SK-N-MC (cell line): ENCODE results near the gene C1QTNF3.
A peak's percentile ranks its signal among the peaks of the same experiment; 100 is the strongest.

Experiments used
- DNase-seq: peaks from one replicate; pipeline ENCODE4 v3.0.0-alpha.2; 2011; ENCODE audit warnings: low read depth, low spot score
- H3K27ac ChIP-seq: fragments of 200-600 bp; sonication (generic); 2 replicates; pipeline ENCODE4 v1.5.1; 2016; ENCODE audit warnings: mixed run types
- H3K36me3 ChIP-seq: fragments of 200-600 bp; sonication (generic); 2 replicates; pipeline ENCODE4 v1.6.1; 2017; ENCODE audit warnings: antibody characterized with exemption, low read length, mixed read lengths; ENCODE audit not compliant: insufficient read depth
- H3K4me3 ChIP-seq: fragments of 200-600 bp; sonication (generic); 2 replicates; pipeline ENCODE4 v1.5.1; 2016
- H3K9ac ChIP-seq: fragments of 200-600 bp; sonication (generic); 2 replicates; pipeline ENCODE4 v1.8.0; 2017; ENCODE audit warnings: mixed run types, mixed read lengths; ENCODE audit not compliant: insufficient read length
- H3K9me3 ChIP-seq: fragments of 200-600 bp; sonication (generic); 2 replicates; pipeline ENCODE4 v1.6.1; 2017; ENCODE audit warnings: low read depth, mild to moderate bottlenecking, antibody characterized with exemption, low read length, moderate library complexity, mixed read lengths
- EZH2 ChIP-seq: fragments of 200-600 bp; sonication (generic); IDR thresholded peaks from one replicate; pipeline ENCODE4 v1.6.1; 2017; ENCODE audit warnings: antibody characterized with exemption
- FOXP2 ChIP-seq: optimal IDR thresholded peaks from 2 replicates; pipeline ENCODE3; 2011; ENCODE audit warnings: mild to moderate bottlenecking, moderate library complexity; ENCODE audit not compliant: insufficient read depth; ENCODE audit errors: extremely low read length, control extremely low read depth
- POLR2AphosphoS5 ChIP-seq: IDR thresholded peaks from 2 replicates; pipeline ENCODE4 v1.6.1; 2012; ENCODE audit warnings: mild to moderate bottlenecking, low read depth, low read length, borderline replicate concordance

C1QTNF3 gene

DNA sequence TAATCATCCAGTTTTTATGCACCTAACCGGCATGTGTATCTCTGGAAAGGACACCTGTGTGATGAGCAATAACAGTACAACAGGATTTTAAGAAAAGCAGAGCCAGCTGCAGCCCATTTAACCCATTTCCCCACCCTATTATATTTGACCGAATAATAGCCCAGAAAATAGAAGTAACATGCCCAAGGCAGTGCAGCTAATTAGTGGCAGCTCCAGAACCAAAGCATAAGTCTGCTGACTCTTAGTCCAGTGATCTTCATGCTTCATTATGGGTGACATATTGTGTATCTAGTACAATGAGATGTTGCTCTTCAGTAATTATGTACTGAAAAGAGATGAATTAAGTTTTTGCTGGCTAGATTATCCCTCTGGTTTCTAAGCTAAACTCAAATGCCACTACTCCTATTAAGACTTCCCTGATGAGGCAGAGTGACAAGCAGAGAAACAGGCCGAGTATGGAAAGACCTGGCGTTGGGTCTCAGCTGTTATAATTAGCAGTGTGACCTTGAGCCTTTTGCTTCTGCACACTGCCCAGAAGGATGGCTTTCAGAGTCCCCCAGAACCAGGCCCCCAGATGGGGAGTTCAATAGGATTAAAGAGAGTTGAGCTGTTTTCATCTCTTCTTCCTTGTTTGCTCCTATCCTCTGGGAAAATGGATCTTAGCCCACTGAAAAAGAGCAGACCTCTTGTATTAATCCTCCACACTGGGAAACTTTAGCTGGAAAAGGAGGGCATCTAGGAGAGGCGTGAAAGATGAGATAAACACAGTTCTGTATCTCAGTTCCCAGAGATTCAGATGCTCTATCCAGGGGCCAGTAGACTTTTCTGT, 10.8 kb upstream of the C1QTNF3 start:
- H3K9me3 ChIP-seq, result no peaks in the 10 kb centered on the region
- H3K4me3 ChIP-seq, result no peak overlapping the region
- H3K36me3 ChIP-seq, result no peaks in the 10 kb centered on the region; the same call in 1 of the 2 replicates
- no peak overlapping the region for H3K27ac ChIP-seq
- H3K9ac ChIP-seq, result no peak overlapping the region
- no peak for DNase-seq
- TF ChIP-seq FOXP2 (no peak), POLR2AphosphoS5 (no peak), EZH2 (no peak)

DNA sequence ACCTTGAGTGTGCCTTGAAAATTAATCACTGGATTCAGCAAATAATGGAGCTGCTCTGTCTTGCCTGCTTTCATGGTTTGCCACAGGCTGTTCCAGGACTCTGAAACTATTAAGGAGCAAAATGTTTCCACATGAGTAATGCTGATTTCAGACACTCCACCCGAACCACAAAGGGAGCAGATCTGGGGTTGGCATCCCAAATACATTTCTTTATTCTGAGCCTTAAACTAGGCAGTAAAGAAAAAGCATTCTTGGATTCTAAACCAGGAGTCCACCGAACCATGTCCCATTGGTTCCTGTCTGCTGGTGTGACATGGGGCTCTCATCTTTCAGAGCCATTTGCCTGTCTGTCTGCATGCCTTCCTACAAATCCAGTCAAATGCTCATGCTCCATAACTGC, 10.1 kb upstream of the C1QTNF3 start:
- H3K36me3 ChIP-seq, result no peaks in the 10 kb centered on the region; the same call in 1 of the 2 replicates
- no peaks in the 10 kb centered on the region for H3K9me3 ChIP-seq
- DNase-seq, result peak; percentile 12
- H3K4me3 ChIP-seq, result no peak overlapping the region
- H3K9ac ChIP-seq, result no peak overlapping the region
- 0 out of 2 replicates have a peak overlapping the region, but pooled peaks have one; percentile 20 for H3K27ac ChIP-seq
- TF ChIP-seq EZH2, result no peak
- no peak for TF ChIP-seq POLR2AphosphoS5
- TF ChIP-seq FOXP2, result no peak

DNA sequence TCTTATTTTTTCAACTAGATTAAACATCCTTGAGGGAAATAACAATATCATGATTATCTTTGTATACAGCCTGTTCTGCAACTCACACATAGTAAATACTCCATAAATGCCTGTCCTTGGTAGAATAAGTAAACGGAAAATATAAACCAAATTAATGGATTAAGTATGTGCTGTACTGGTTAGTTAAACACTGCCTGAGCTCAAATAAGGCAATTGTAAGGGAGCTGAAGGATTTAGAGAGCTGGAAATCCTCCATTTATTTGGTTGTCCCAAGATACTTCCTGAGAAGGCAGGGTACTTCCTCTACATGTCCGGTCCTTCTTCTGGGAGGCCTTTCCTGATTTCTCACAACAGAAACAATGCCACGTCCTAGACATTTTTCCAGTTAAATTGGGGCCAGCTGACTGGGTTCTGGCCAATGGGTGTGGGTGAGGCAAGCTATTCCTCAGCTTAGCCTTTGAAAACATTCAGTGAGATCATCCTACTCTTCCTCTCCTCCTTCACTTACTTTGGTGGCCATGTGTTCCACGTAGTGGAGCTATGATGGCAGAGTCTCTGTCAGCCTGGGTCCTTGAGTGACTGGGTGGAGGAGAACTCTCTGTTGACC, 8.5 kb upstream of the C1QTNF3 start:
- no peak for DNase-seq
- Histone ChIP-seq H3K36me3 (no peaks in the 10 kb centered on the region; the same call in 1 of the 2 replicates), H3K27ac (no peak overlapping the region), H3K9me3 (no peaks in the 10 kb centered on the region), H3K9ac (no peak overlapping the region), H3K4me3 (no peak overlapping the region)
- TF ChIP-seq EZH2 (no peak), FOXP2 (no peak), POLR2AphosphoS5 (no peak)

DNA sequence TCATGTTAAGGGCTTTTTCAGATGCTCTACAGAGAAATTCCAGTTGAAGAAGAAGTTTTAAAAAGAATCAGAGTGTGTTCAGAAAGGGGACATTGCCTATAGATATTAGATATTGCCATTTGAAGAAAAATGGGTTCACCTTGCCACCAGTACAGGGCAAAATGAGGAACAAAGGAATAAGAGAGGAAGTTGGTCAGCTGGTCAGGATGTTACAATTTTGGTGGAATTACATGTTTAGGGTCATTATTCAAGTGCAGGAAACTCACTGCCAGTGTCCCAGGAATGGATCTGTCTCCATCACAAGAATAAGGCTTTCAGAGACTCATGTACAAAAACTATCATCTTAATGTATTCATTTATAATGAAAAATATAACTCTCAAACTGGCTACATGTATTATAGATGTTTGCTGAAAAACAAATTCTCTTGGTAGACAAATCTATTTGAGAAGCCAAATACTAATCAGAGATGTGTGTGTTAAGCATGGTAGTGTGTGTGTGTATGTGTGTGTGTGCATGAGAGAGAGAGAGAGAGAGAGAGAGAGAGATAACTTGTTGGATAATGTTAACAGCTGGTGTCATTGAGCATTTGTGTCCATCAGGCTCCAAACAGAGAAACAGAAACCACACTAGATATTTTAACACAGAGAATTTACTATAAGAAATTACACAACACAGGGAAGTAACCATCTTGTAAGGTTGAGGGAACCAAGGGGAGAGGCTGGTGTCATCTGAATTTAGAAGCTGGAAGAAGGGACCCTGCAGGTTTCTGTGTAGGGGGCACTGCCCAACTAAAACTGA, 5.0 kb upstream of the C1QTNF3 start:
- Histone ChIP-seq H3K9me3 (no peaks in the 10 kb centered on the region), H3K9ac (no peak overlapping the region), H3K27ac (no peak overlapping the region), H3K4me3 (no peak overlapping the region), H3K36me3 (no peaks in the 10 kb centered on the region; the same call in 1 of the 2 replicates)
- no peak for TF ChIP-seq POLR2AphosphoS5
- no peak for TF ChIP-seq EZH2
- no peak for TF ChIP-seq FOXP2
- no peak for DNase-seq

DNA sequence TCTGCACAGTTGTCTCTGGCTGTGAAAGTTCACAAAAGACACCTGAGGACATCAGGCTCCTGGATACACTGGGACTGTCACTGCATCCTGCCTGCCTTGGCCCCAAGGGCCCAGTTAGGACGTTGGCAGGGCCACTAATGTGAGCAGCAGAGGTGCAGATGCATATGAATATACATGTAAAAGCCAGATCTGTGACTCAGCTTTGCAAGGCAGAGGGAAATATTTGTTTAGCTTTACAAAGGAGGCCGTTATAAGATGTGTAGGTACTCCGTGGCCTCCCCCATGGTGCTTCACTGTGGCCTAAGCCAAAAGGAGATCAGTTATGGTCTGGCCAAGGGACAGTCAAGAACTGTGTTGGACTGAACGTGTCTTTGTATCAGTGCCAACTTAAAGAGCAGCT, 4.1 kb upstream of the C1QTNF3 start:
- DNase-seq, result no peak
- no peaks in the 10 kb centered on the region; the same call in 1 of the 2 replicates for H3K36me3 ChIP-seq
- no peaks in the 10 kb centered on the region for H3K9me3 ChIP-seq
- TF ChIP-seq POLR2AphosphoS5 (no peak), EZH2 (no peak), FOXP2 (no peak)
- H3K4me3 ChIP-seq, result no peak overlapping the region
- H3K9ac ChIP-seq, result no peak overlapping the region
- no peak overlapping the region for H3K27ac ChIP-seq

DNA sequence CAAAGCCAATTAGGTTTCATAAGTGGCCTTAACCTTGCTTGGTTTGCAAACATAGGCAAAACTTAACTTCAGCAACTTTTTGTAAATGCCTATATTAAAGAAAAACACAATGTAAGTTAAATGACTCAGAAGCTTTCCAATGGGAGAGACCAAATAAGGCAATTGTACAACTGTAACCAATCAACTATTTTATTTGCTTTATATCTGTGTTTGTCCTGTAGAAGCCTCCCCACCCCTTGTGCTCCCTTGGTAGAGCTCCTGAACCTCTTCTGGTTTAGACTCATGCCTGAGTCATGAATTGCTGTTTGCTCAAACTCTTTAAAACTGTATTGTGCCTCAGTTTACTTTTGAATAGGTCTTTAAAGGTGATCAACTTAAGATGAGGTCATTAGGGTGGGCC, 3.0 kb upstream of the C1QTNF3 start:
- no peak overlapping the region for H3K9ac ChIP-seq
- H3K27ac ChIP-seq, result no peak overlapping the region
- no peak overlapping the region for H3K4me3 ChIP-seq
- DNase-seq, result no peak
- TF ChIP-seq EZH2 (no peak), FOXP2 (no peak), POLR2AphosphoS5 (no peak)
- H3K36me3 ChIP-seq, result no peaks in the 10 kb centered on the region
- no peaks in the 10 kb centered on the region for H3K9me3 ChIP-seq

DNA sequence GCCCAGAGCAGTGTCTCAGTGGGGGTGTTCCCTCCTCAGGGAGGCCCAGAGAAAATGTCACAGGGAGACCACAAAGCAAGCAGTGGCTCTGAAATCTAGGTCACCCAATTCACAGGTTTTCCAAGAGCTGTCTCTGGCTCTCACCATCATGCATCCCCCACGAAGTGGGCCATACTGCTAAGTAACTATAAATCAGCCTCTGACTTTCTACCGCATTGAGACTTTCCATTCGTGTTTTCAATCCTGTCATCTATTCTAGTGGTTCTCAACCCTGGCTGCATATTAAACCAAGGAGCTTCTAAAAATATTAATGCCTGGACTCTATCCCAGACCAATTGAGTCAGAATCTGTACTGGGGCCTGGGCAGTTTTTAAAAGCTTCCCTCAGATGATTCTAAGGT, 2.0 kb upstream of the C1QTNF3 start:
- no peak overlapping the region for H3K27ac ChIP-seq
- no peaks in the 10 kb centered on the region for H3K36me3 ChIP-seq
- no peak overlapping the region for H3K9ac ChIP-seq
- no peak for TF ChIP-seq EZH2
- H3K4me3 ChIP-seq, result no peak overlapping the region
- DNase-seq, result no peak
- no peaks in the 10 kb centered on the region for H3K9me3 ChIP-seq

DNA sequence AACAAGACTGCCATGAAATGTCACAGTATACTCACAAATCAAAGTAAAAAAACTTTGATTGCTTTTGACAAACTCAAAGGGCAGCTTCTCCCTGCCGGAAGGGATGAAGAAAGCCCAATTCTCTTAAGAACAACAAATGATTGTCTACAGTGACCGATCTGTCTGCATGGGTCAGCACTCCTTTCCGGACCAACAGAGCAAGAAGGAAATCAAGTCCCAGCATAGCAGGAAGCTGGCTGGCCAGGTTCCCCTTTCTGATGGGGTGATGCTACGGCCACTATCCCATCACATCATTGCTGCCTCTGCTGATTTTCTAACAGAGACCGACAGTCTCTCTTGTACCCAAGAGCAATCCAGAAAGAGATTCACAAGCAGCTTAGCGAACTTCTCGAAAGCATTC, 692 bp downstream of the C1QTNF3 start:
- Histone ChIP-seq H3K9me3 (no peaks in the 10 kb centered on the region), H3K9ac (no peak overlapping the region), H3K27ac (no peak overlapping the region), H3K4me3 (no peak overlapping the region), H3K36me3 (no peaks in the 10 kb centered on the region)
- DNase-seq, result no peak
- TF ChIP-seq FOXP2 (no peak), POLR2AphosphoS5 (no peak), EZH2 (no peak)
